SK-N-MC (cell line): Measurements from ENCODE around the gene CDKN2B-AS1.

Experiments used
- EZH2 ChIP-seq: fragments of 200-600 bp; sonication (generic); IDR thresholded peaks from one replicate; pipeline ENCODE4 v1.6.1; 2017; ENCODE audit warnings: antibody characterized with exemption
- POLR2AphosphoS5 ChIP-seq: IDR thresholded peaks from 2 replicates; pipeline ENCODE4 v1.6.1; 2012; ENCODE audit warnings: mild to moderate bottlenecking, low read depth, low read length, borderline replicate concordance

- TF ChIP-seq POLR2AphosphoS5, result no peak
- TF ChIP-seq EZH2, result no peak
These were observed 32.1 kb downstream of the CDKN2B-AS1 start for GRCh38 chr9:22026696-22027095.
